Esophagus muscularis mucosa (tissue), 4 donors: Measurements from ENCODE around the gene TKT. TPM values are rescaled to one million over a fixed set of nuclear protein-coding genes. Genes with fewer than 3 reads are reported as not detected.

Experiments used
- DNase-seq: peaks from one replicate; pipeline ENCODE4 v3.0.0-alpha.2; 2017; ENCODE audit errors: extremely low spot score
- H3K27ac ChIP-seq, 4 donors: fragments of 200-600 bp; sonication (generic); replicated peaks in 1 of 4; 1 replicate in 3 of 4; 2 replicates in 1 of 4; pipeline ENCODE4 v1.5.1; 2016 to 2019; ENCODE audit warnings: mild to moderate bottlenecking in 1 of 4
- H3K27me3 ChIP-seq, 4 donors: fragments of 200-600 bp; sonication (generic); one replicate each; pipeline versions ENCODE4 v1.5.1 to v1.6.0; 2016 to 2019
- H3K36me3 ChIP-seq, 4 donors: fragments of 200-600 bp; sonication (generic); one replicate each; pipeline ENCODE4 v1.5.1; 2016 to 2019
- H3K4me1 ChIP-seq, 4 donors: fragments of 200-600 bp; sonication (generic); one replicate each; pipeline ENCODE4 v1.5.1; 2016 to 2019
- H3K4me3 ChIP-seq, 4 donors: fragments of 200-600 bp; sonication (generic); 1 replicate in 2 of 4; 2 replicates in 2 of 4; pipeline ENCODE4 v1.5.1; 2016 to 2019; ENCODE audit warnings: mild to moderate bottlenecking in 4 of 4, moderate library complexity in 1 of 4
- H3K9me3 ChIP-seq, 4 donors: fragments of 200-600 bp; sonication (generic); 1 replicate in 3 of 4; 2 replicates in 1 of 4; pipeline ENCODE4 v1.5.1; 2016 to 2019
- EP300 ChIP-seq: sonication (generic); formaldehyde crosslinking; IDR thresholded peaks from one replicate; pipeline ENCODE4 v1.6.1; 2017; ENCODE audit warnings: antibody characterized with exemption
- POLR2A ChIP-seq: fragments of 450-650 bp; IDR thresholded peaks from one replicate; pipeline ENCODE4 v1.6.1; 2017; ENCODE audit warnings: antibody characterized with exemption, moderate library complexity, mild to moderate bottlenecking, low read depth
- POLR2AphosphoS5 ChIP-seq, 2 donors: sonication (generic); formaldehyde crosslinking; IDR thresholded peaks; one replicate each; pipeline ENCODE4 v1.6.1; 2017; ENCODE audit warnings: antibody characterized with exemption in 2 of 2
- WGBS: methylation state at CpG from one replicate; pipeline ENCODE4 v1.1.5; 2018; 5-methylcytosine and 5-hydroxymethylcytosine counted together
- intact Hi-C: fragments of 100-400 bp; cut with DNase I; formaldehyde crosslinking; loops from one replicate; pipeline ENCODE4 v1.15.1; 2023
- total RNA-seq, 4 donors: library from RNA; depleted of rRNA; stranded (reverse); fragments of >200 nt; gene quantifications; one replicate each; pipeline versions ENCODE4 v1.1.0 to v1.2.1, GENCODE V29; 2016
- TF ChIP-seq, protein P1 (sequence below), 3 experiments: fragments of 200-600 bp in 2 of 3; fragments of 450-650 bp in 1 of 3; sonication (generic) in 2 of 3; IDR thresholded peaks; one replicate each; pipeline ENCODE4 v1.5.1; 2017 to 2019; ENCODE audit warnings: antibody characterized with exemption in 3 of 3, mild to moderate bottlenecking in 2 of 3, moderate library complexity in 1 of 3

Gene TKT
- total RNA-seq, 4 donors from 2014 or later: 295 to 524 (median 378) TPM

DNA sequence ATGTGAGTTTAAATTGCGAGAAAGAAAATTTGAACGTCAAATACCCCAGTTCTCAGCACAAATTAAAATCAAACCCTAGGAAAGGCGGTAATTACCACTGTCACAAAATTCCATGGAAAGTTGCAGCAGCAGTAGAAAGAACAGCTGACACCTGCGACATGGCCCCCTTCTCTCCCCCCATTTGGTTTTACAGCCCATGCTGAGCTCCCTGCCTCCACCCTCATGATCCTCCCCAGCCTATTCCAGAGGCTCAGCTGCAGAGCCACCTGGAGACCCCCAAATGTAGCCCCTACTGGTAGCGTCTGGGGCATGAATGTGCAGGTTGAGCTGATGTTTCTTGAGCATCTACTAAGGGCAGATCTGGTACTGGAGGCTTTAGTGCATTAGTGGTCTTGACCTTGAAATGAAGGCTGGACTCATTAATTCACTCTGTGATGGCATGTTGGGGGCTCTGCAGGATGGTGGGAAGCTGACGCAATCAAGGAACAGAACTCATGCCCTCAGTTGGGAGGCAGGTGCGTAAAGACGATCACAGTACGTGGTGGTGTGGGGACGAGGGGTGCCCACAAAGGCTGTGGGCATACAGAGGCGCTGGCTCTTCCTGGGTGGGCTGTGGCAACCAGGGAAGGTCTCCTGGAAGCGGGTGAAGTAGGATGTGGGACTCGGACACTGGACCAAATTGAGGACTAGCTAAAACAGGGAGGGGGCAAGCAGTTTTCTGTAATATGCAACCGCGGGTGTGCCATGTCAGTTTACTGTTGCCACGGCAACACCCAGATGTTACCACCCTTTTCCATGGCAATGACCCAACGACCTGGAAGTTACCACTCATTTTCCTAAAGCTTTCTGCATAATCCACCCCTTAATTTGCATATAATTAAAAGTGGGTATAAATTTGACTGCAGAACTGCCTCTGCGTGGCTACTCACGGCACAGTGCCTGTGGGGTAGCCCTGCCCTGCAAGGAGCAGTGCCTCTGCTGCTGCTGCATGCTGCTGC lies 55.0 kb downstream of the TKT start:
- DNase-seq: no peak
- 87% methylated on average over 19 of the region's 19 CpGs for WGBS
- H3K9me3 ChIP-seq: no peaks in the 10 kb centered on the region
- no peak for TF ChIP-seq POLR2AphosphoS5 (IDR thresholded peaks at IDR 0.05)
- TF ChIP-seq EP300: no peak
- TF ChIP-seq, protein P1, sequence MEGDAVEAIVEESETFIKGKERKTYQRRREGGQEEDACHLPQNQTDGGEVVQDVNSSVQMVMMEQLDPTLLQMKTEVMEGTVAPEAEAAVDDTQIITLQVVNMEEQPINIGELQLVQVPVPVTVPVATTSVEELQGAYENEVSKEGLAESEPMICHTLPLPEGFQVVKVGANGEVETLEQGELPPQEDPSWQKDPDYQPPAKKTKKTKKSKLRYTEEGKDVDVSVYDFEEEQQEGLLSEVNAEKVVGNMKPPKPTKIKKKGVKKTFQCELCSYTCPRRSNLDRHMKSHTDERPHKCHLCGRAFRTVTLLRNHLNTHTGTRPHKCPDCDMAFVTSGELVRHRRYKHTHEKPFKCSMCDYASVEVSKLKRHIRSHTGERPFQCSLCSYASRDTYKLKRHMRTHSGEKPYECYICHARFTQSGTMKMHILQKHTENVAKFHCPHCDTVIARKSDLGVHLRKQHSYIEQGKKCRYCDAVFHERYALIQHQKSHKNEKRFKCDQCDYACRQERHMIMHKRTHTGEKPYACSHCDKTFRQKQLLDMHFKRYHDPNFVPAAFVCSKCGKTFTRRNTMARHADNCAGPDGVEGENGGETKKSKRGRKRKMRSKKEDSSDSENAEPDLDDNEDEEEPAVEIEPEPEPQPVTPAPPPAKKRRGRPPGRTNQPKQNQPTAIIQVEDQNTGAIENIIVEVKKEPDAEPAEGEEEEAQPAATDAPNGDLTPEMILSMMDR (IDR thresholded peaks at IDR 0.05): no peak
- no peak for TF ChIP-seq POLR2A
- H3K27me3 ChIP-seq: no peaks in the 10 kb centered on the region
- H3K36me3 ChIP-seq: no peaks in the 10 kb centered on the region
- intact Hi-C loops: no loop called here
- peaks cover 3 to 5% (median 4%) of the 10 kb centered on the region in 4 donors for H3K4me1 ChIP-seq
- no peak overlapping the region for H3K27ac ChIP-seq
- H3K4me3 ChIP-seq: no peak overlapping the region

DNA sequence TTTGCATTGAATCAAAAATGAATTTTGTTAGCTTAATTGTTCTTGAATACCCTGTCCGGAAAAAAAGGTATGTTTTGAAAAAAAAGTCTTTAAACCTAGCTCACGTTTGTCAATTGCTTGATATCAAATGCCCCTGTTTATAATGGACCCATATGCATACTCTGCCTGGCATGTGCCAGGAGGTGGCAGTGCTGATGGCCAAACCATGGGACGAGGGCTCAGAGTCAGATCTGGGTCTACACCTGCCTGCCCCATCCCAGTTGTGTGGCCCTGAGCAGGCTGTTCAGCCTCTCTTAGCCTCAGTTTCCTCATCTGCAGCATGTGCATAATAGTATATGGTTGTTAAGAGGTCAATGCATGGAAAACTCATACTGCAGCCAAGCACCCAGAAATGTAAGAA lies 56.0 kb downstream of the TKT start:
- WGBS: 78% methylated on average over 3 of the region's 3 CpGs
- intact Hi-C loops: loop anchor here (5.0 kb wide), 1 partner anchor 68 kb away; the partner anchor contains the start of gene RFT1
- no peak for DNase-seq
- Histone ChIP-seq H3K27ac (no peak overlapping the region), H3K27me3 (no peaks in the 10 kb centered on the region), H3K4me3 (no peak overlapping the region), H3K9me3 (no peaks in the 10 kb centered on the region), H3K36me3 (no peaks in the 10 kb centered on the region), H3K4me1 (peaks cover 7 to 14% (median 12%) of the 10 kb centered on the region in 4 donors)
- TF ChIP-seq, protein P1 (IDR thresholded peaks at IDR 0.05): no peak
- TF ChIP-seq EP300 (no peak), POLR2AphosphoS5 (IDR thresholded peaks at IDR 0.05) (no peak), POLR2A (no peak)

DNA sequence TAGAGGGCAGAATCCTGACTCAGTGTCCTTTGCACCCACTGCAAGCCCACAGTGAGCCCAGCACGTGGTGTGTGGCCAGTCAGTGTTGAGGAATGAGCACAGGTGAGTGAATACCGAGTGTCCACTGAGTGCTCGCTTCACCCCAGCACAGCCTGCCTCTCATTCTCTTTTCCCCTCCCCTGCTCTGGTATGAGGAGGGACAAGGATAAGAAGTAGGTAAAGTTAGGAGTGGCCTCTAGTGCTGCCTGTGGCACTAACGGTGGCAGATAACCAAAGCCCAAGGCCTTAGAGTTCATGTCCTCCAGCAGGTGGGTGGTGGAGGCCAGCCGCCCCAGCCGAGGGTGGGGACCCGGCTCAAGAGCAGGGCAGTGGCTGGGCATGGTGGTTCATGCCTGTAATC lies 56.8 kb downstream of the TKT start:
- 91% methylated on average over 6 of the region's 7 CpGs for WGBS
- no peak for TF ChIP-seq POLR2A
- TF ChIP-seq POLR2AphosphoS5 (IDR thresholded peaks at IDR 0.05): no peak
- TF ChIP-seq, protein P1 (IDR thresholded peaks at IDR 0.05): no peak
- no peak for TF ChIP-seq EP300
- Histone ChIP-seq H3K36me3 (no peaks in the 10 kb centered on the region), H3K27ac (no peak overlapping the region), H3K4me1 (peaks cover 15 to 23% (median 21%) of the 10 kb centered on the region in 4 donors), H3K27me3 (no peaks in the 10 kb centered on the region), H3K9me3 (no peaks in the 10 kb centered on the region), H3K4me3 (no peak overlapping the region)
- intact Hi-C loops: loop anchor here (5.0 kb wide), 1 partner anchor 67 kb away; the partner anchor contains the start of gene RFT1
- DNase-seq: no peak

DNA sequence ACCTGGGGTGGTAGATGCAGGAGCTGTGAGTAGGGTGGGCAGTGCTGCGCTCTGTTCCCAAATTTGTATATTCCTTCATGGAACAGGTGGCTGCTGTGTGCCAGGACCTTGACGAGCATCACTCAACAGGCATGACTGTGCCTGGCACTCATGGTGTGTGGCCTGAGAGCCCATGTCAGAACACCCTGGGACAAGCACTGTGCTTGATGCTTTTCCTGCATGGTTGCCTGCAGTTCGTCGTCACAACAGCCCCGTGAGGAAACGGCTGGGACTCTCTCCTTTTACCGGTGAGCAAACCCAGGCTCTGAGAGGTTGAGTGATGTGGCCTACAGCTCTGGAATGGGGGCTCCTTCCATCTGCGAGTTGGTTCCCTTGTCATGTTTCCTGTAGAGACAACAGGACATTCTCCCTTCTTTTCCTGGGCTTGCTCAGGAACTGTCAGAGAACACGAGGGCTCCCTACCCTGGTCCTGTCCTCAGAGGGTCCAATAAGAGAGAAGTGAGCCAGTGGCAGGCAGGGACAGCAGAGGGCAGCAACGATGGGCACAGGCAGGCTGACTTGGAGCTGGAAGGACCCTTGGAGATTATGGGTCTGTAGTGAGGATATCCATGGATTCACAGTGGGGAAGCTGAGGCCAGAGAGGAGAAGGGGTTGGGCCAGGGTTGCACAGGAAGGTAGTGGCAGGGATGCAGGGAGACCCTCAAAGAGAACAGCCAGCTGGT lies 57.4 kb downstream of the TKT start:
- no peak for TF ChIP-seq EP300
- no peak for TF ChIP-seq POLR2AphosphoS5 (IDR thresholded peaks at IDR 0.05)
- no peak for TF ChIP-seq POLR2A
- TF ChIP-seq, protein P1 (IDR thresholded peaks at IDR 0.05): no peak
- no peak overlapping the region for H3K4me3 ChIP-seq
- no peaks in the 10 kb centered on the region for H3K36me3 ChIP-seq
- H3K9me3 ChIP-seq: no peaks in the 10 kb centered on the region
- no peak overlapping the region for H3K27ac ChIP-seq
- DNase-seq: no peak
- intact Hi-C loops: loop anchor here (5.0 kb wide), 1 partner anchor 66 kb away; the partner anchor contains the start of gene RFT1
- 66% methylated on average over 9 of the region's 10 CpGs for WGBS
- H3K4me1 ChIP-seq: peaks cover 21 to 29% (median 26%) of the 10 kb centered on the region in 4 donors
- H3K27me3 ChIP-seq: no peaks in the 10 kb centered on the region
